NCI-H446 (cell line): ENCODE measurements around the gene SH2D1B.
A peak's percentile ranks its signal among the peaks of the same experiment; 100 is the strongest.
"Not testable (repeated sequence)": the region's sequence is repeated elsewhere in the genome, so short reads cannot be mapped to it uniquely, and the experiment has no call there.

Source experiments
- DNase-seq, 2 experiments: peaks; one replicate each; lab custom pipeline; 2025; lab: John Stamatoyannopoulos, UW

The SH2D1B gene

DNA sequence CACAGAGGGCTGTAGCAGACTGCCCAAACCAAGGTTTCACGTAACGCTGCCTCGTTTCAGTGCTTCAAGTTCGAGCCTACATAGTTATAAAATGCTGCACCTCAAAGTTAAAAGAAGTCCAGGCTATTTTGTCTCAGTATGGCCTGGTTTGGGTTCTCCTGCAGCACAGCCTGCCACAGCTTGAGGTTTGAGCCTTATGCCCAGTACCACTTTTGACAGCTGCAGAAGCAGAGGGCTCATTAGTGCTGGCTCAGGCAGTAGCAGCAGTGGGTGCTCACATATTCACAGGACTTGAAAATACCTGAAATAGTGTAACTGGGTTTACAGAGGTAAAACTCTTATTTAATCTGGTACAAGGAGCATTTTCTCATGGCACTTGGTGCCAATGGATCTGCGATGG lies 50.6 kb downstream of the SH2D1B start:
- DNase-seq: no peak

GRCh38 chr1:162360874-162361260 lies 51.1 kb downstream of the SH2D1B start:
- DNase-seq: no peak

DNA sequence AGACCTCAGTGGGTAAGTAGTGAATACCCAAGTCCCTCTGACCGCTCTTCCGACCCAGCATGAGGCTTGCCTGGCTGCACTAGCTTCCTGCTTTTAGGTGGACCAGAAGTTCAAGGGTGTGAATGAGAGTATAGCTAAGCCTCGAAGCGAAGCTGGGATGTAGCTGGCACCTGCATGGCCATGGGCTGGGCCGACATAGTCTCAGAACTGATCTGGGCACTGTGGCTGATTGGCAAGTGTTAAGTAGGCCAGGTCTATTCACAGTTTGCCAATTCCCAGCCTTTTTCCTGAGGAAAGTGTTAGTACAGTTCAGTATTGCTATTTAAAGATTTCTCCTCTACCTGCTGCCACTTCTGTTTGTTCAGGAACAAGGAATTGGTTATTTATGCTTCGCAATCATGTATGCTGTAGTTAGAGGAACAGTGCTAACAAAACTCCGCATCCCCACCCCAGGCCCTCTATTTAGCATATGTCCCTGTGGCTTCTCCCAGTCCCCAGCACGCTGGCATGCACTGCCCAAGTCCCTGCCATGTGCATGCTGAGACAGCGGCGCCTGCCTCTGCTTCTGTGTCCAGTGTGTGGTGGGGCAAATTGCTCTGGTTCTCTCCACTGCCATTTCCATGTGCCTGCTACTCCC lies 51.6 kb downstream of the SH2D1B start:
- DNase-seq: no peak

GRCh38 chr1:162359523-162360236 lies 52.3 kb downstream of the SH2D1B start:
- DNase-seq: no peak

DNA sequence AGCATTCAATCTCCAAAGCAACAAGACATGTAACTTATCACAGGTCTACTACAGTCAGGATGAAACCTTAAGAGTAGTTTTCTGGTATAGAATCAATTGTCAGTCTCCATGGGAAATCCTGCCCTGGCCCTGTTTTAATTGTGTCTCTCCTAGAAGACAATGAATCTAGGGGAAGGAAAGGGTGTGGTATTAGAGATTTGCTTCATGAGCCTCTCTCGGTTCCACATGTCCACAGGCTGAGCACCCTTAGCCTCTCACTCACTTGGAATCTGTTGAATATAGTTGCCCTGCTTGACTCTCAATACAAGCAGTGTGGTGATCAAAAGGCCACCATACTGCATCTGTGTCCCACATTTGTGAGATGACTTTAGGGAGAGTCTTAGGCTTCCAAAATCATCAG lies 53.0 kb downstream of the SH2D1B start:
- DNase-seq: no peak

DNA sequence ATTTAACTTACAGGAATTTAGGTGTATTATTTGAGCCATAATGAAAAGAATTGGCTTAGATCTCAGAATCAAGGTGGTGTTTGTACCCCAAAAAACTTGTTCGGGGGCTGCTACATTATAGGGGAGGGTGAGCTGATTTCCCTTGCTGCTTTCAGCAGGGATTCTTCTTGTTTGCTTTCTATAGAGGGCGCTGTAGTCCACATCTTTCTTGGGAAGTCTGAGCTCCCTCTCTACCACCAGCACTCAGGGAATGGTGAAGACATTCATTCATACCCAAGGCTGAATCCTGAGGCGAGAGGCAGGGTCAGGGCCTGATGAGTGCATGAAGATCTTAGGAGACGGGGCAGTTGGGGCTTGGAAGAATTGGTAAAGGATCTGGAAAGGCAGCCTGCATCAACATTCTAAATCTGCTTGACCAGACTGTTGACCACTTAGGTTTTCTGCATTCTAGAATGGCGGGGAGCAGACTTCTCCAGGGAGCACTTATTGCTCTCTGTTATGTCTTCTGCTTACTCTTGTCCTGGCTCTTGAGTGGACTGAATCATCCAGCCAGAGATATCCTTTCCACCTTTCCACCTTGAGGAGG lies 54.2 kb downstream of the SH2D1B start:
- DNase-seq: peak; percentile 8 to 60

DNA sequence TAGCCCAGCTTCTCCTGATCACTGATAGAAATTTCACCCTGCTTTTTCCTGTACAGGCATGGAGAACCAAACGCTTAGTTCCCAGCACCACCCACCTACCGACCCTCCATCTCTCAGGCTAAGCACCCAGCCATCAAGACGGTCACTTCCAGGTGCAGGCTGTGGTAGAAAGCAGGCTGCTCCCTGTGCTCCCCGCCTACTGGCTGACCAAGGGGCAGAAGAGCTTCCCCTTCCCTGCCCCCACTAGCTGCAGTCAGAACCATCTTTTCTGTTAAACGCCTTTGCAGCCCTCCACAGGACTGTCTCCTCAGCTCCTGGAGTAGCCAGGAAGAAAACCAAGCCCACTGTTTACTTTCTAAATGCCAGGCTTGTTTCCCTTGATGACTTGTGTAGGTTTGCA lies 58.2 kb downstream of the SH2D1B start:
- DNase-seq: no peak

DNA sequence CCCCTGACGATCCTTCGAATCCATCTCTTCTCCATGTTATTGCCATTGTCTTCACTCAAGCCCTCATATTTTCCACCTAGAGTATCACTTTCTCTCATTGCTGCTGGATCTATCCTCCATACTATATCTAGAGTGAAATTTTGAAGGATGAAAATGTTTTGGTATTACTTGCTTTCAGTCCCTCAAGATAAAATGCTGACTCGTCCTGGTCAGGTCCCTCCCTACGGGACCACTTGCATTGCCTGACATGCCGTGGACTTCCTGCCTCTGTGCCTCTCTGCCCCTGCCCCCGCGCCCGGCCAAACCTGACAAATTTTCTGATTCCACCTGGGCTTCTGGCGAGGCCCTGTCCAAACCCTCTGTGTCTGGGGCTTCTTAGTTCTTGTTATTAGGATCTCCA lies 58.9 kb downstream of the SH2D1B start:
- no peak for DNase-seq

DNA sequence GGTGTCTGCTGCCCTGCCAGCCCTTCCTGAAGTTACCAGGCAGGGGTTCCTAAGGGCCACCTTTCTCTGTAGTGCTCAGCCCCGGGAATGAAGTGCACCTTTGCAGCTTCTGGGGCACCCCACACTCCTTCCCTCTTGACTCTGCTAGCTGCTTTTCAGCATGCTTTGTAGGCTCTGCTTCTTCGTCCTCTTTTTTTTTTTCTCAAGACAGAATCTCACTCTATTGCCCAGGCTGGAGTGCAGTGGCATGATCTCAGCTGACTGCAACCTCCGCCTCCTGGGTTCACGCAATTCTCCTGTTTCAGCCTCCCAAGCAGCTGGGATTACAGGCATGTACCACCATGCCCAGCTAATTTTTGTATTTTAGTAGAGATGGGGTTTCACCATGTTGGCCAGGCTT lies 60.1 kb downstream of the SH2D1B start:
- DNase-seq: not testable (repeated sequence)

DNA sequence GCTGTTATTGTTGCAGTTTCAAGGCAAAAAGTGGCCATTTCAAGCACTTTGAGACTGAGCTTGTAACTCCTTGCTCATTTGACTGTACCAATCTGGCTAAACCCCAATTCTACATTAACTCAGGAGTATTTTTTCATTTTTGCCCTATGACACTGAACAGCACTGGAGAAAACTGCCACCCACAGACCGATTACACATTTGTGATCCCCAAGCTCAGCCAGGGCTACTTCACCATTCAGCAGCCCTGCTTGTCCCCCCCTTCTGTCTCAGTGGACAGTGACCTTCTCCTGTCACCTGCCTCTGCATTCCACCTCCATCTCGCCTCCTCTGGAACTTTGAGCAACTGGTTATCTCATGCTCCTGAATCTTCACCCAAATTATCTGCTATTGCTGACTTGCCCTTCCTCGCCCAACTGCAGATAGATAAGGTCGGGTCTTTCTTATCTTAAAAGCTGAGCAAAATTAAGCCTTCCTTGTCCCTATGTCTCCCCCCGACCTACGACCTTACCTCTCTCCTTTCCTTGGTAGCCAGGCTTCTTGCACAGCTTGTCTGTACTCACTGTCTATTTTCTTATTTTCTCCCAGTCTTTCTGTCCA lies 60.6 kb downstream of the SH2D1B start:
- no peak for DNase-seq

DNA sequence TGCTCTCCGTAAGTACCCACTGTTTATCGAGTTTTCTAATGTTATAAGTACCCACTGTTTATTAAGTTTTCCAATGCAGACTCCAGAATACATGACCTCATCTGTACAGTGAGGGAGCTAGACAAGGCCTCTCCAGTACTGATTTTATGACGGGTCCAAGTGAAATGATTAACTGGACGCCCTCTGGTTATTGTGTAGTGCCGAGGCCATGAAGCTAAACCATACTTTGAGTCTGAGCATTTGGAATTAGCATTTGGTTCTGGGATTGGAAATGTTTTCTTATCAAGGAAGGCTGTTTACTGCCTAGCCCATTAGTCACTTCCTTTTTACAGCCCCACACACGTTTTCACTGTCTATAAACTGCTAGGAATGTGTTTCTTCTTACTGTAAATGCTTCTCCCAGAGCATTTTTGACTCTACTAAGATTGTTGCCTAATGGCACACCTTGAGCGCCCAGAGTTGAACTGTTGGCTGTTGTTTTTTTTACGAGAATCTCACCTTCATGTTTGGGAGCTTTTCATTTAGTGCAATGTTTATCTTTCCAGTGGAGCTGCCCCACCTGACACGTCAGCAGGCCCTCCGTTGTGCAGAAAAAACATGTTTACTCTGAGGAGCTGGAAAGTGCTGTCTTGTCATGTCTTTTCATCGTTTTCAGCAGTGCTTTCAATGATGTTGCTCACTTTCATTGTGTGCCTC lies 62.2 kb downstream of the SH2D1B start:
- DNase-seq: no peak

GRCh38 chr1:162347281-162347680 lies 64.7 kb downstream of the SH2D1B start:
- no peak for DNase-seq
